ENCODE results near the gene IPPK. TPM values are rescaled to one million over a fixed set of nuclear protein-coding genes. Genes with fewer than 3 reads are reported as not detected.

Gene IPPK
- total and polyA plus RNA-seq, 2 experiments from 2014 or later, result 10.7 to 17.8 TPM

- DNase-seq, result peak; percentile 67
Measured at GRCh38 chr9:92706218-92706940, 36.4 kb upstream of the IPPK start.

GRCh38 chr9:92704528-92704927, 34.6 kb upstream of the IPPK start:
- no peaks in the 10 kb centered on the region for H3K79me2 ChIP-seq (ENCODE audit: insufficient read depth)
- no peaks in the 10 kb centered on the region for H3K27me3 ChIP-seq (replicated peaks; ENCODE audit: insufficient read depth)
- no peak overlapping the region for H3K9ac ChIP-seq
- no peak for DNase-seq
- no peak overlapping the region for H3K4me2 ChIP-seq (ENCODE audit: unreplicated experiment)
- no peak for TF ChIP-seq EZH2phosphoT487 (IDR thresholded peaks at IDR 0.05; ENCODE audit: insufficient read depth, low read depth)
- TF ChIP-seq EZH2 (IDR thresholded peaks at IDR 0.05; ENCODE audit: insufficient read depth, poor library complexity, severe bottlenecking), result no peak
- H3K4me3 ChIP-seq, result no peak overlapping the region
- H3F3A ChIP-seq (ENCODE audit: insufficient read depth), result peaks cover 19% of the 10 kb centered on the region; the same call in 1 of the 2 replicates
- no peaks in the 10 kb centered on the region for H3K9me2 ChIP-seq (ENCODE audit: insufficient read depth)
- WGBS, 2 experiments (ENCODE audit: low coverage in 1 of 2, low lambda C conversion rate in 2 of 2, missing lambda C conversion rate in 2 of 2), result 89 to 93% methylated on average over 2 of the region's 2 CpGs
- H3K9me3 ChIP-seq (ENCODE audit: low read depth), result no peaks in the 10 kb centered on the region
- peaks cover 4% of the 10 kb centered on the region; the same call in 1 of the 2 replicates for H3K4me1 ChIP-seq (ENCODE audit: insufficient read depth)
- in situ Hi-C loops (cut with MboI), result no loop called here
- no peak overlapping the region for H3K27ac ChIP-seq
- no peaks in the 10 kb centered on the region for H4K20me1 ChIP-seq (ENCODE audit: insufficient read depth)
- no peaks in the 10 kb centered on the region for H3K36me3 ChIP-seq (ENCODE audit: low read depth)
- no peak overlapping the region for H2AFZ ChIP-seq

More at GRCh38 chr9:92706218-92706940, 36.4 kb upstream of the IPPK start:
- H3K4me1 ChIP-seq (ENCODE audit: insufficient read depth), result peaks cover 4% of the 10 kb centered on the region; the same call in 1 of the 2 replicates
- no peak overlapping the region for H3K4me2 ChIP-seq (ENCODE audit: unreplicated experiment)
- H2AFZ ChIP-seq, result no peak overlapping the region
- in situ Hi-C loops (cut with MboI), result no loop called here
- no peaks in the 10 kb centered on the region for H3K27me3 ChIP-seq (replicated peaks; ENCODE audit: insufficient read depth)
- no peaks in the 10 kb centered on the region; the same call in 1 of the 2 replicates for H3K36me3 ChIP-seq (ENCODE audit: low read depth)
- H3K27ac ChIP-seq, result no peak overlapping the region
- H3K9me2 ChIP-seq (ENCODE audit: insufficient read depth), result no peaks in the 10 kb centered on the region
- H3K9me3 ChIP-seq (ENCODE audit: low read depth), result no peaks in the 10 kb centered on the region
- TF ChIP-seq EZH2phosphoT487 (IDR thresholded peaks at IDR 0.05; ENCODE audit: insufficient read depth, low read depth), result no peak
- no peak for TF ChIP-seq EZH2 (IDR thresholded peaks at IDR 0.05; ENCODE audit: insufficient read depth, poor library complexity, severe bottlenecking)
- no peaks in the 10 kb centered on the region for H4K20me1 ChIP-seq (ENCODE audit: insufficient read depth)
- H3K9ac ChIP-seq, result no peak overlapping the region
- H3F3A ChIP-seq (ENCODE audit: insufficient read depth), result peaks cover 20% of the 10 kb centered on the region; the same call in 1 of the 2 replicates
- H3K79me2 ChIP-seq (ENCODE audit: insufficient read depth), result no peaks in the 10 kb centered on the region
- WGBS, 2 experiments (ENCODE audit: low coverage in 1 of 2, low lambda C conversion rate in 2 of 2, missing lambda C conversion rate in 2 of 2), result 61 to 63% methylated on average over 3 of the region's 3 CpGs
- H3K4me3 ChIP-seq, result no peak overlapping the region

GRCh38 chr9:92696619-92697018, 26.7 kb upstream of the IPPK start:
- H3K4me1 ChIP-seq (ENCODE audit: insufficient read depth), result no peaks in the 10 kb centered on the region
- no peak for DNase-seq
- H3F3A ChIP-seq (ENCODE audit: insufficient read depth), result no peaks in the 10 kb centered on the region
- 84 to 89% methylated on average over 1 of the region's 1 CpG for WGBS, 2 experiments (ENCODE audit: low coverage in 1 of 2, low lambda C conversion rate in 2 of 2, missing lambda C conversion rate in 2 of 2)
- no peak overlapping the region for H3K27ac ChIP-seq
- no peak overlapping the region for H3K9ac ChIP-seq
- no peak overlapping the region for H2AFZ ChIP-seq
- H3K27me3 ChIP-seq (replicated peaks; ENCODE audit: insufficient read depth), result no peaks in the 10 kb centered on the region
- TF ChIP-seq EZH2 (IDR thresholded peaks at IDR 0.05; ENCODE audit: insufficient read depth, poor library complexity, severe bottlenecking) (no peak), EZH2phosphoT487 (IDR thresholded peaks at IDR 0.05; ENCODE audit: insufficient read depth, low read depth) (no peak)
- no peaks in the 10 kb centered on the region for H3K9me2 ChIP-seq (ENCODE audit: insufficient read depth)
- no peaks in the 10 kb centered on the region for H4K20me1 ChIP-seq (ENCODE audit: insufficient read depth)
- no peaks in the 10 kb centered on the region for H3K9me3 ChIP-seq (ENCODE audit: low read depth)
- in situ Hi-C loops (cut with MboI), result no loop called here
- H3K79me2 ChIP-seq (ENCODE audit: insufficient read depth), result no peaks in the 10 kb centered on the region
- H3K4me3 ChIP-seq, result no peak overlapping the region
- H3K36me3 ChIP-seq (ENCODE audit: low read depth), result no peaks in the 10 kb centered on the region
- H3K4me2 ChIP-seq (ENCODE audit: unreplicated experiment), result no peak overlapping the region

GRCh38 chr9:92686954-92687353, 17.0 kb upstream of the IPPK start:
- H3K9ac ChIP-seq, result no peak overlapping the region
- H3K27ac ChIP-seq, result no peak overlapping the region
- H3K9me2 ChIP-seq (ENCODE audit: insufficient read depth), result no peaks in the 10 kb centered on the region
- no peaks in the 10 kb centered on the region for H3K79me2 ChIP-seq (ENCODE audit: insufficient read depth)
- TF ChIP-seq EZH2 (IDR thresholded peaks at IDR 0.05; ENCODE audit: insufficient read depth, poor library complexity, severe bottlenecking) (no peak), EZH2phosphoT487 (IDR thresholded peaks at IDR 0.05; ENCODE audit: insufficient read depth, low read depth) (no peak)
- H3K4me3 ChIP-seq, result no peak overlapping the region
- H3K4me1 ChIP-seq (ENCODE audit: insufficient read depth), result no peaks in the 10 kb centered on the region
- peak; percentile 20 for DNase-seq
- H3K4me2 ChIP-seq (ENCODE audit: unreplicated experiment), result no peak overlapping the region
- H3F3A ChIP-seq (ENCODE audit: insufficient read depth), result peaks cover 5% of the 10 kb centered on the region; the same call in 1 of the 2 replicates
- H3K27me3 ChIP-seq (replicated peaks; ENCODE audit: insufficient read depth), result no peaks in the 10 kb centered on the region
- 75 to 82% methylated on average over 3 of the region's 3 CpGs for WGBS, 2 experiments (ENCODE audit: low coverage in 1 of 2, low lambda C conversion rate in 2 of 2, missing lambda C conversion rate in 2 of 2)
- H2AFZ ChIP-seq, result no peak overlapping the region
- in situ Hi-C loops (cut with MboI), result no loop called here
- H3K9me3 ChIP-seq (ENCODE audit: low read depth), result no peaks in the 10 kb centered on the region
- H3K36me3 ChIP-seq (ENCODE audit: low read depth), result no peaks in the 10 kb centered on the region
- no peaks in the 10 kb centered on the region for H4K20me1 ChIP-seq (ENCODE audit: insufficient read depth)

Measured in GM23248 (cell line).